H9 (cell line): Measurements from ENCODE around the gene TBC1D22A. TPM values are rescaled to one million over a fixed set of nuclear protein-coding genes. Genes with fewer than 3 reads are reported as not detected.

Source experiments
- DNase-seq: peaks from one replicate; pipeline ENCODE4 v3.0.0-alpha.2; 2017
- H2AFZ ChIP-seq: one replicate; pipeline ENCODE4 v1.6.1; 2013; ENCODE audit warnings: mild to moderate bottlenecking, low read length, control low read depth, moderate library complexity
- H2AK5ac ChIP-seq: 2 replicates; pipeline ENCODE4 v1.6.1; 2013; ENCODE audit warnings: low read length, control low read depth, mixed read lengths; ENCODE audit not compliant: insufficient read length
- H2BK120ac ChIP-seq: one replicate; pipeline ENCODE4 v1.6.1; 2013; ENCODE audit warnings: low read depth, mild to moderate bottlenecking, low read length, control low read depth, inconsistent platforms; ENCODE audit not compliant: poor library complexity, severe bottlenecking
- H2BK12ac ChIP-seq: 2 replicates; pipeline ENCODE4 v1.6.1; 2013; ENCODE audit warnings: low read length, control low read depth, mixed read lengths, low read depth; ENCODE audit not compliant: insufficient read length
- H2BK15ac ChIP-seq: 2 replicates; pipeline ENCODE4 v1.6.1; 2013; ENCODE audit warnings: low read depth, low read length, control low read depth
- H2BK20ac ChIP-seq: one replicate; pipeline ENCODE4 v1.6.1; 2013; ENCODE audit warnings: low read depth, mild to moderate bottlenecking, low read length, control low read depth, inconsistent platforms; ENCODE audit not compliant: poor library complexity, severe bottlenecking
- H2BK5ac ChIP-seq: 2 replicates; pipeline ENCODE4 v1.6.1; 2013; ENCODE audit warnings: low read length, control low read depth, mixed read lengths; ENCODE audit not compliant: insufficient read length
- H3K14ac ChIP-seq: 2 replicates; pipeline ENCODE4 v1.6.1; 2013; ENCODE audit warnings: low read length, control low read depth; ENCODE audit not compliant: insufficient read depth
- H3K18ac ChIP-seq: 2 replicates; pipeline ENCODE4 v1.6.1; 2013; ENCODE audit warnings: low read depth, mild to moderate bottlenecking, mixed read lengths, low read length, control low read depth; ENCODE audit not compliant: insufficient read length
- H3K23ac ChIP-seq: 2 replicates; pipeline ENCODE4 v1.6.1; 2013; ENCODE audit warnings: low read length, control low read depth, mixed read lengths, low read depth; ENCODE audit not compliant: insufficient read length
- H3K23me2 ChIP-seq: 2 replicates; pipeline ENCODE4 v1.6.1; 2013; ENCODE audit warnings: low read depth, mild to moderate bottlenecking, mixed read lengths, low read length, control low read depth; ENCODE audit not compliant: insufficient read length, poor library complexity, severe bottlenecking
- H3K27ac ChIP-seq: 2 replicates; pipeline ENCODE4 v1.5.1; 2013; ENCODE audit warnings: low read length, control low read depth, mixed read lengths, low read depth; ENCODE audit not compliant: insufficient read length
- H3K27me3 ChIP-seq: 2 replicates; pipeline ENCODE4 v1.6.1; 2013; ENCODE audit warnings: low read length, control low read depth, inconsistent platforms; ENCODE audit not compliant: insufficient read depth
- H3K4ac ChIP-seq: 2 replicates; pipeline ENCODE4 v1.6.1; 2013; ENCODE audit warnings: low read depth, mild to moderate bottlenecking, control low read depth, inconsistent platforms, low read length, moderate library complexity
- H3K4me1 ChIP-seq: 2 replicates; pipeline ENCODE4 v1.6.1; 2013; ENCODE audit warnings: low read length, control low read depth, inconsistent platforms; ENCODE audit not compliant: insufficient read depth
- H3K4me2 ChIP-seq: 2 replicates; pipeline ENCODE4 v1.6.1; 2013; ENCODE audit warnings: low read length, control low read depth, mixed read lengths; ENCODE audit not compliant: insufficient read length, insufficient read depth
- H3K56ac ChIP-seq: 2 replicates; pipeline ENCODE4 v1.6.1; 2013; ENCODE audit warnings: low read depth, mild to moderate bottlenecking, mixed read lengths, low read length, control low read depth; ENCODE audit not compliant: insufficient read length
- H3K79me1 ChIP-seq: 2 replicates; pipeline ENCODE4 v1.6.1; 2013; ENCODE audit warnings: low read depth, mild to moderate bottlenecking, moderate library complexity, low read length, control low read depth, inconsistent platforms; ENCODE audit not compliant: insufficient read depth, poor library complexity, severe bottlenecking
- H3K79me2 ChIP-seq: 2 replicates; pipeline ENCODE4 v1.6.1; 2013; ENCODE audit warnings: low read length, control low read depth, inconsistent platforms; ENCODE audit not compliant: insufficient read depth
- H3K9ac ChIP-seq: 2 replicates; pipeline ENCODE4 v1.6.1; 2013; ENCODE audit warnings: low read length, control low read depth, mixed read lengths; ENCODE audit not compliant: insufficient read length; ENCODE audit errors: extremely low read depth
- H3K9me3 ChIP-seq: one replicate; pipeline ENCODE4 v1.6.1; 2013; ENCODE audit warnings: low read depth, low read length, inconsistent platforms; ENCODE audit not compliant: control insufficient read depth
- H3T11ph ChIP-seq: one replicate; pipeline ENCODE4 v1.6.1; 2013; ENCODE audit warnings: mild to moderate bottlenecking, low read length, control low read depth, inconsistent platforms
- H4K20me1 ChIP-seq: one replicate; pipeline ENCODE4 v1.6.1; 2013; ENCODE audit not compliant: control insufficient read depth, insufficient read length, insufficient read depth
- H4K5ac ChIP-seq: 2 replicates; pipeline ENCODE4 v1.6.1; 2013; ENCODE audit warnings: low read depth, mild to moderate bottlenecking, mixed read lengths, low read length, control low read depth; ENCODE audit not compliant: insufficient read length
- H4K8ac ChIP-seq: replicated peaks from 2 replicates; pipeline ENCODE4 v1.6.1; 2013; ENCODE audit warnings: low read length, control low read depth, mixed read lengths, low read depth; ENCODE audit not compliant: insufficient read length
- H4K91ac ChIP-seq: 2 replicates; pipeline ENCODE4 v1.6.1; 2013; ENCODE audit warnings: low read depth, mild to moderate bottlenecking, moderate library complexity, mixed read lengths, low read length, control low read depth; ENCODE audit not compliant: insufficient read length
- H3K27ac Mint-ChIP-seq, 3 experiments: 2 replicates in 2 of 3; 3 replicates in 1 of 3; pipeline ENCODE4 v1.8.0; 2020 to 2021; ENCODE audit warnings: mixed read lengths in 3 of 3, mild to moderate bottlenecking in 1 of 3, moderate library complexity in 1 of 3
- H3K27me3 Mint-ChIP-seq: 2 replicates; pipeline ENCODE4 v1.8.0; 2021; ENCODE audit warnings: low read depth, mild to moderate bottlenecking, moderate library complexity, mixed read lengths
- H3K36me3 Mint-ChIP-seq, 3 experiments: 2 replicates in 2 of 3; 3 replicates in 1 of 3; pipeline ENCODE4 v1.8.0; 2020 to 2021; ENCODE audit warnings: low read depth in 3 of 3, mixed read lengths in 3 of 3; ENCODE audit not compliant: insufficient read depth in 1 of 3
- H3K4me1 Mint-ChIP-seq, 2 experiments: 2 replicates each; pipeline ENCODE4 v1.8.0; 2020; ENCODE audit warnings: mixed read lengths in 2 of 2
- H3K4me3 Mint-ChIP-seq, 2 experiments: 2 replicates in 1 of 2; 3 replicates in 1 of 2; pipeline ENCODE4 v1.8.0; 2020 to 2021; ENCODE audit warnings: mild to moderate bottlenecking in 2 of 2, mixed read lengths in 2 of 2, moderate library complexity in 1 of 2
- H3K9me3 Mint-ChIP-seq, 2 experiments: 2 replicates in 1 of 2; 3 replicates in 1 of 2; pipeline ENCODE4 v1.8.0; 2020; ENCODE audit warnings: mild to moderate bottlenecking in 2 of 2, mixed read lengths in 2 of 2, moderate library complexity in 1 of 2
- CTCF ChIP-seq: fragments of 200-600 bp; sonication (generic); conservative IDR thresholded peaks from 3 replicates; pipeline ENCODE4 v1.8.0; 2021; ENCODE audit warnings: antibody characterized with exemption, mild to moderate bottlenecking
- WGBS: extraction: QIAGEN DNeasy Blood & Tissue Kit; methylation state at CpG from one replicate; pipeline ENCODE4 v1.1.7; 2013; ENCODE audit warnings: missing lambda C conversion rate, low lambda C conversion rate, mixed read lengths; ENCODE audit not compliant: insufficient read length; ENCODE audit errors: extremely low coverage; 5-methylcytosine and 5-hydroxymethylcytosine counted together
- total RNA-seq: library from RNA; stranded (reverse); gene quantifications from 2 replicates; pipeline ENCODE4 v1.2.1, GENCODE V29; 2021

The TBC1D22A gene
- total RNA-seq, 1 experiment from 2014 or later, result 20.8 TPM

- Histone ChIP-seq H2BK5ac (no peak overlapping the region), H3K27me3 (no peaks in the 10 kb centered on the region), H4K91ac (no peak overlapping the region), H2BK20ac (no peak overlapping the region), H3K14ac (no peak overlapping the region; the same call in 1 of the 2 replicates), H3T11ph (no peak overlapping the region), H2AK5ac (no peak overlapping the region), H3K23me2 (no peaks in the 10 kb centered on the region), H4K5ac (no peak overlapping the region), H3K56ac (no peak overlapping the region), H3K4me1 (peaks cover 5% of the 10 kb centered on the region; the same call in 1 of the 2 replicates), H3K23ac (no peak overlapping the region), H3K4ac (no peak overlapping the region), H3K79me2 (no peaks in the 10 kb centered on the region), H3K18ac (no peak overlapping the region), H4K8ac (no peak overlapping the region), H2AFZ (no peak overlapping the region), H2BK12ac (no peak overlapping the region), H4K20me1 (peaks cover 2% of the 10 kb centered on the region), H3K9me3 (peaks cover 5% of the 10 kb centered on the region), H2BK15ac (no peak overlapping the region), H3K4me2 (no peak overlapping the region), H3K9ac (no peak overlapping the region), H3K27ac (no peak overlapping the region), H2BK120ac (no peak overlapping the region), H3K79me1 (no peaks in the 10 kb centered on the region)
- no peak for DNase-seq
- Mint-ChIP-seq H3K36me3 (peaks cover 6 to 19% (median 13%) of the 10 kb centered on the region in 3 experiments; a peak in 6 of 7 replicates), H3K4me3 (no peak overlapping the region), H3K9me3 (peaks cover 7 to 14% of the 10 kb centered on the region in 2 experiments; a peak in 4 of 5 replicates), H3K27ac (no peak overlapping the region), H3K4me1 (peaks cover 51 to 54% of the 10 kb centered on the region in 2 experiments), H3K27me3 (no peaks in the 10 kb centered on the region)
- no peak for TF ChIP-seq CTCF
- WGBS, result no CpG with 5 or more reads among the region's 11 CpGs
Observed at GRCh38 chr22:47098554-47098953, 336.1 kb downstream of the TBC1D22A start.
